ENCODE results near the gene SSR4. TPM values are rescaled to one million over a fixed set of nuclear protein-coding genes. Genes with fewer than 3 reads are reported as not detected.

SSR4 gene
- total and polyA plus RNA-seq, 12 donors = 162 to 1,349 (median 366) TPM

- intact Hi-C loops (cut with DNase I) = no loop called here
- Histone ChIP-seq H3K4me1 (replicated peaks in 1 of 2) (peaks cover 5 to 18% of the 10 kb centered on the region in 2 donors), H3K4me3 (no peak overlapping the region)
These were observed 2.1 kb upstream of the SSR4 start for GRCh38 chrX:153792368-153792767.

GRCh38 chrX:153793291-153793690 is 1.2 kb upstream of the SSR4 start:
- no peaks in the 10 kb centered on the region for H3K9me3 ChIP-seq (replicated peaks in 1 of 3)
- DNase-seq = peak in 1 of 7 donors; percentile 25
- intact Hi-C loops (cut with DNase I) = no loop called here
- 4 to 41% (median 35%) methylated on average over 7 of the region's 7 CpGs; no CpG with 5 or more reads in 1 of the 4 donors for WGBS, 4 donors
- H3K4me1 ChIP-seq (replicated peaks in 1 of 2) = peaks cover 5 to 18% of the 10 kb centered on the region in 2 donors
- H3K27me3 ChIP-seq = no peaks in the 10 kb centered on the region
- TF ChIP-seq POLR2A (IDR thresholded peaks at IDR 0.05) (peak in 1 of 2 donors; percentile 11), CTCF (IDR thresholded peaks at IDR 0.05) (no peak)
- peaks cover 0 to 12% of the 10 kb centered on the region in 2 donors for H3K36me3 ChIP-seq (replicated peaks in 1 of 2)
- peak overlapping the region; percentile 69 to 97 (median 94) for H3K27ac ChIP-seq
- H3K4me3 ChIP-seq = peak overlapping the region in 3 of 4 donors; percentile 18 to 65 (median 32)

More at GRCh38 chrX:153792368-153792767, 2.1 kb upstream of the SSR4 start:
- TF ChIP-seq POLR2A (IDR thresholded peaks at IDR 0.05) = no peak
- TF ChIP-seq CTCF (IDR thresholded peaks at IDR 0.05) = no peak
- H3K27ac ChIP-seq = peak overlapping the region in 1 of 5 donors; percentile 94
- H3K36me3 ChIP-seq (replicated peaks in 1 of 2) = peaks cover 0 to 14% of the 10 kb centered on the region in 2 donors
- H3K27me3 ChIP-seq = no peaks in the 10 kb centered on the region
- no peak for DNase-seq
- H3K9me3 ChIP-seq (replicated peaks in 1 of 3) = no peaks in the 10 kb centered on the region
- WGBS, 4 donors = 86 to 94% (median 89%) methylated on average over 2 to 6 of the region's 6 CpGs

- H3K27ac ChIP-seq = peak overlapping the region; percentile 30 to 97 (median 94)
- H3K4me3 ChIP-seq = peak overlapping the region in 2 of 4 donors; percentile 46 to 65
- no peaks in the 10 kb centered on the region for H3K9me3 ChIP-seq (replicated peaks in 1 of 3)
- peaks cover 0 to 12% of the 10 kb centered on the region in 2 donors for H3K36me3 ChIP-seq (replicated peaks in 1 of 2)
- H3K27me3 ChIP-seq = no peaks in the 10 kb centered on the region
- intact Hi-C loops (cut with DNase I) = no loop called here
- TF ChIP-seq POLR2A (IDR thresholded peaks at IDR 0.05) = no peak
- no peak for TF ChIP-seq CTCF (IDR thresholded peaks at IDR 0.05)
- 7 to 43% (median 23%) methylated on average over 4 to 46 of the region's 47 CpGs for WGBS, 4 donors
- peaks cover 5 to 18% of the 10 kb centered on the region in 2 donors for H3K4me1 ChIP-seq (replicated peaks in 1 of 2)
- DNase-seq = peak in 2 of 7 donors; percentile 28 to 43
These were observed 689 bp downstream of the SSR4 start for GRCh38 chrX:153794897-153795816.

- H3K27ac ChIP-seq = no peak overlapping the region
- no peak for DNase-seq
- TF ChIP-seq POLR2A (IDR thresholded peaks at IDR 0.05) (no peak), CTCF (IDR thresholded peaks at IDR 0.05) (no peak)
- H3K4me1 ChIP-seq (replicated peaks in 1 of 2) = peaks cover 5 to 16% of the 10 kb centered on the region in 2 donors
- peaks cover 0 to 12% of the 10 kb centered on the region in 2 donors for H3K36me3 ChIP-seq (replicated peaks in 1 of 2)
- H3K27me3 ChIP-seq = no peaks in the 10 kb centered on the region
- no peak overlapping the region for H3K4me3 ChIP-seq
- intact Hi-C loops (cut with DNase I) = no loop called here
- 85 to 90% (median 88%) methylated on average over 8 to 15 of the region's 15 CpGs for WGBS, 4 donors
- H3K9me3 ChIP-seq (replicated peaks in 1 of 3) = no peaks in the 10 kb centered on the region
These were observed 3.0 kb downstream of the SSR4 start for GRCh38 chrX:153797415-153798015.

Measured in adrenal gland (tissue), 12 donors.